Renal cortical epithelial cell (primary cell): ENCODE measurements around the gene PHLPP1. TPM values are rescaled to one million over a fixed set of nuclear protein-coding genes. Genes with fewer than 3 reads are reported as not detected.
"Not testable (repeated sequence)": the region's sequence is repeated elsewhere in the genome, so short reads cannot be mapped to it uniquely, and the experiment has no call there.

Experiments used
- DNase-seq: peaks from one replicate; pipeline ENCODE4 v3.0.0-alpha.2; 2011; ENCODE audit warnings: low read depth
- total RNA-seq: library from RNA; depleted of rRNA; stranded (reverse); fragments of >200 nt; gene quantifications from 2 replicates; pipeline ENCODE4 v1.2.3, GENCODE V29; 2014

PHLPP1 gene
- total RNA-seq, 1 donor from 2014 or later = 13.2 TPM

DNA sequence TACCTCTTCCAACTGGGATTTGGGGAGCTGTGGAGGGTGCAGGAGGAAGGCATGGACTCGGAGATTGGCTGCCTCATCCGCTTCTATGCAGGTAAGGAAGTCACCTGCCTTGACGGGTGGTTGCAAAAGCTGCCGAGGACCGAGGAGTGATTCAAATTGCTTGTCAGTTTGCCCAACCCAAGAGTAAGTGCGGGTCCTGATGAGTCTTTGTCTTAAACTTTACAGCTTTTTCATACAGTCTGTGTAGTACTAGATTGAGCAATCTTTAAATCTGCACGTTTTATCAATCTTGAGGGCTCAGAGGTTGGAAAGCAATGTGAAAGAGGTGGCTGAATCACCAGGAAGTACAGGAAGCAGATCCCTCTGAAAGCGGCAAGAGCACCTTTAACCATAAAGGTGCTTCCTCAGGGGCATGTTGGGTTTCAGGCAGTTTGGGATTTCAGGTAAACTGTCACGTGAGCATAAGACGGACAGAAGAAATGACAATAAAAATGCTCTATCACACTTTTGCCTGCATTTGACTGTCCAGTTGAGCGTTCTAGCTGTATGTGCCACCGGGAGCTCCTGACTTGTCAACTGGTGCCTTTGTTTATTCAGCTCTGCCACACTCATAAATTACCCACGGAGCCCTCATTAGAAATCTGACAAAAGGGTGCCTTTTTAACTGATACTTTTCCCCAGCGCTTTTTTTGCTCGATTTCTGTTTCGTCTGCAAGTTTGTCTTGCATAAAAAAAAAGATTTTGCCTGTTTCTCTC, 2.0 kb downstream of the PHLPP1 start:
- DNase-seq = peak; percentile 81

DNA sequence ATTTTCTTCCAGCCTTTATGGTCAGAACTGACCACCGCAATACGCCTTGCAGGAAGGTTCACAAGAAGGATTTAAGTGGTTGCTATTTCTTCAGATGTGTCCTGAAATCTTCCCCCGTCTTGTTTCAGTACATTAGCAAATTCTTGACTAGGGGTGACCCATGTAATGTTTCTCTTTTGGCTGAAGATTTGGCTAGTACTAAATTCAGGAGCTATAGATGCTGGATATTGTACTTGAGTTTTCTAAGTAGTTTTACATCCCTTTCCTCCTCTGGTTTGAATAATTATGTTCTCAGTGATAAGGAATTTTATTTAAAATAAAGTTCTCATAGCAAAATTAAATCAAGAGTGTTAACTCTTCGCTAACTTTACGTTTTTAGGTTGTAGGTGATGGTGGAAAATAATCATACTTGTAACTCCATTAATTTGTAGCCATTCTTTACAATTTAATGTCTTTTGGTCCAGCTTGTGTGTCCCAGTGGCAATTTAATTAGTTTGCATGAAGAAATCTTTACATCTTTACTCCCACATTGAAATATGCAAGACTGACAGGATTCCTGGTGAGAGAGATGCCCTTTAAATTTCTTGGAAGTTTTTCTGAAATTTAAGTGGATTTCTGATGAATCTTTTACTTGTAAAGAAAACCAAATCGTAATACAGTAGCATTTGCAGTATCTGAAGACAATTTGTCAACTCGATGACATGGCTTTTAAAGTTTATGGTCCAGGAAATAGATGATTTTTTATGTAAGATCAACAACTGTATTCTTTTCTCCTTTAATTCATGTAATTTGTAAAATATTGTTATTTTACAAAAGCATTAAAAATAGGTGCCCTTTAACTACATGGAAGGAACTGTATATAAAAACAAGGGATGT, 2.8 kb downstream of the PHLPP1 start:
- peak; percentile 16 for DNase-seq

DNA sequence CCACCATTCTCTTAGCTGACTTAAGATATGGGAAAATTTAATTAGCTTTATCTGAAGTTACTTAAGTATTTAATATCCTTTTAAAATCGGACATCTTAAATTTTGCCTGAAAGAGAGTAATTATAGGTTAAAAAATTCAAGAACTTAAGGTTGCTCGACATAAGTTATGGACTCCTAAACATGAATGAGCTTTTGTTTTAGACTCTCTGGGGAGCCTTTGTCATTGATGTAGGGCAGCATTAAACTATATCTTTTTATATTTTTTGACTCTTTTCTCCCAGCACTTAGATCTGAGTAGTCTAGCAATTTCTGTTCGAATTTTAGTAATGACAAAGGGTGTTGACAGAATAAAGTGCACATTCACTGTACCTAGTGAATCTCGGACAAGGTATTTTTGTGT, 4.7 kb downstream of the PHLPP1 start:
- DNase-seq = no peak

DNA sequence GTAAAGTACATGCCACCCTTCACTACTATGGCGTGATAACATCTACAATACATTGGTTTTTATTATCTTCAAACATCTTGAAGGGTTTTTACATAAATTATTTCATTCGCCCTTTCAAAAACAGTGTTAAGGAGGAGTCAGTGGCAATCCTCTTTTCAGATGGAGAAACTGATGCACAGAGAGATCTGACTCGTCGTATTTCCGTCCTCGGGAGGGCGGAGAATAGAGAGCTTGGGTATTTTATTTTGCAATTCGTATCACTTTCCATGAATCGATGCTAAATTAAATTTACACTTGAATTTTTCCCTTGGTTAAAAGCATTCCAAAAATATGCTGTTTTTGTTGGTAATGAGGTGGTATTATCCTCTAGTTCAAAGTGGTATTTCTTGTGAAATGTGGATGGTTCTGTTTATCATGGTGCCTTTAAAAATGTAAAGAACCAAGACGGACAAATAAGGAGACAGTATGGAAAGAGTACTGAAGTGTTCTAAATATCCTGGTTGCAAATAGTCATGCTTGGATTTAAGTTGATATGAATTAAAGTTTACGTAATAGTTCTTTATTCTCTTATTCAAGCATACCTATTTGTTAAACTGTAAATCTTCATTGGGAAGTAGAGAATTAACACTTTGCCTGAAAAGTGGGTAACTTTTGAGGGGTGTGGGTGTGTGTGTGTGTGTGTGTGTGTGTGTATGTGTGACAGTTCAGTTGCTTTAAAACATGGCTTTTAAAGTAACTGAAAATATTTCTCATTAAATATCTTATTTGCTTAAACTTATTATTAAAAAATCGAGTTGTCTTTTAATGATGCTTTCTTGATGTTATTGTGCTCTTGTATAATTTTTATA, 5.6 kb downstream of the PHLPP1 start:
- no peak for DNase-seq

DNA sequence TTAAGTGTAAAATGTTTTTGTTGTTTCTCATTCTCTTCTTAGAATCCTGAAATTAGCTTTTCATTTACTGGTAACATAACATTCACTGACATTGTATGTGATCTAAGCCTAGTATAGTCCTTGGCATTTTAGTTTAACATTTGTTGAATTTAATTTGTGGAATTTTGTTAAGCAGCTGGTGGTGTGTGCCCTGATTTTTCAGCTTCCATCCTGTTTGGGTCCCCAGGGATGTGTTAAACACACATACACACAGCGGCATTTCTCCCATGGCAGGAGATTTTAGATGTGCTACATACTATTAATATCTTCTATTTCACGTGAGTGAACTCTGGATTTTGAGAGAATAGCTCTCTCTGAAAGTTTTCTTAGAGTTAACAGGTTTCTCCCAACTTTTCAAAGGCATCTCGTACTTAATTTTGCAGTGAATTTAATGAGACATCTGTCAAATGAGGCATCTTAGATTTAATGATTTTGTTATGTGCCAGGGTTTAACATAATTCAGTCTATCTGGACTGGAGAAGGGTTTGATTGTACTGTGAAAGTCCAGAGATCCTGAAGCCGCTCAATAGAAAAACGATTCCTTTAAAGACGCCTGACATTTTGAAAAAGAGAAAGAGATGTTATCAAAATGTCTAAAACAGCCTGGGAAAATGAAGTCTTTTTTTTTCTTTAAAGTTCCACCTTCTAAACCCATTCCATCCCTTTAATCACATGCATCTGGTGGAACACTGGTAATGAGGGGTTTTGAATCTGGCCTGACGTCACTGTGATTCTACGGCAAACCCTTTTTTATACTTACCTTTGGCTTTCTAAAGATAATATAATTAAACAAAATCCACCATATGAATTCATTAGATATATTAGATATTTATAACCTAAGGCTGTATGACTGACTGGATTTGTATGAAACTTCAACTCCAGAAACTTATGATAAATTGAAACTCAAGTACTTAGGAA, 6.8 kb downstream of the PHLPP1 start:
- no peak for DNase-seq

DNA sequence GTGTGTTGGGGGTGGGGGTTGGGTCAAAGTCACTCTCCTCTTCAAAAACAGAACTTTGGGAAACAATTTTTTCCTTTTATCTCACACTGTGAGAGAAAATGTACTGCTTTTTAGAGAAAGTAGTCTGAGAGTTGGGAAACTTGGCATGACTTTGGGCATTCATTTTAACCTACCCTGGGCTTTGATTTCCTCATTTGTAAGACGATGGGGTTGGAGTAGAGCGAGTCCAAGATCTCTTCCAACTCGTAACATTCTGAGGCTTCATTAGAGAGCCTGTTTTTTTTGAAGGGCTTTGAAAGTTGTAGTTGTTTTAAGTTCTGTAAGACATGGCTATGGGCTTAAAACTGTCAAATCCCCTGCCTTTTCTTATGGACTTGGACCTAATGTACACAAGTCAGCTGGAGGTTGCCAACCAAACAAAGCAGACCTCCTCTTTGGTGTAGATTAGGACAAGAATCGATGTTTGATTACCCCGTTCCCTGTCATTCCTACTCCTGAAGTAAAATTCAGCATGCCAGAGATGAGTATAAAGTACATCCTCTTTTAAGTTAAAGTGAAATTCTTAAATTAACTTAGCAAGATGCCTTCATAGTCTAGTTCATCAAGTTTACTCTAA, 8.4 kb downstream of the PHLPP1 start:
- no peak for DNase-seq

DNA sequence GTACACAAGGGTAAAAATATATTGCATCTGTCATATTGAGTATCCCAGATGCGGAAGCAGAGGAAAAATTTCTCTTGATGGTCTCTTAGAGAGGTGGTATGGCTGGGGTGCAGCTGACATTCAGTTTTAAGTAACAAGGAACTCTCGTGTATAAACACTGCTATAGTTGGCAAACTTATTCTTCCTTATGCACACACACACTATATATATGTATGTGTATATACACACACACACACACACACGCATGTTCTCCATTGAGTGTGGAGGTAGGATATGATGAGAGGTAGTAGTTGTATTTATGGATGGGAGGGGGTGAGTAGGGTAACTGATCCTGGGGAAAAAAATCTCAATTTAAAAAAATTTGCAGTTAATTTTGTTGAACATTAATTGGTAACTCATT, 10.6 kb downstream of the PHLPP1 start:
- DNase-seq = no peak

DNA sequence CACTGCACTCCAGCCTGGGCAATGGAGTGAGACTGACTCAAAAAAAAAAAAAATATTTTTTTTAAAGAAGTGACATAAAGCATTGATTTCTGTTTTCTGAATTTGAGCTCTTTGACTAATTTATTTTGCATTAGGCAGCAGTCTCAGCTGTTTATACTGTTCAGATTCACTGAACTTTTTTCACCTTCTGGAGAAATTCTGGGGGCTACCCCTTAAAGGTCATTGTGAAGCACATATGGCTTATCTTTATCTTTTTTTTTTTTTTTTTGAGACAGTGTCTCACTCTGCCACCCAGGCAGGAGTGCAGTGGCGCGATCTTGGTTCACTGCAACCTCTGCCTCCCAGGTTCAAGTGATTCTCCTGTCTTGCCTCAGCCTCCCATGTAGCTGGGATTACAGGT, 12.9 kb downstream of the PHLPP1 start:
- no peak for DNase-seq

DNA sequence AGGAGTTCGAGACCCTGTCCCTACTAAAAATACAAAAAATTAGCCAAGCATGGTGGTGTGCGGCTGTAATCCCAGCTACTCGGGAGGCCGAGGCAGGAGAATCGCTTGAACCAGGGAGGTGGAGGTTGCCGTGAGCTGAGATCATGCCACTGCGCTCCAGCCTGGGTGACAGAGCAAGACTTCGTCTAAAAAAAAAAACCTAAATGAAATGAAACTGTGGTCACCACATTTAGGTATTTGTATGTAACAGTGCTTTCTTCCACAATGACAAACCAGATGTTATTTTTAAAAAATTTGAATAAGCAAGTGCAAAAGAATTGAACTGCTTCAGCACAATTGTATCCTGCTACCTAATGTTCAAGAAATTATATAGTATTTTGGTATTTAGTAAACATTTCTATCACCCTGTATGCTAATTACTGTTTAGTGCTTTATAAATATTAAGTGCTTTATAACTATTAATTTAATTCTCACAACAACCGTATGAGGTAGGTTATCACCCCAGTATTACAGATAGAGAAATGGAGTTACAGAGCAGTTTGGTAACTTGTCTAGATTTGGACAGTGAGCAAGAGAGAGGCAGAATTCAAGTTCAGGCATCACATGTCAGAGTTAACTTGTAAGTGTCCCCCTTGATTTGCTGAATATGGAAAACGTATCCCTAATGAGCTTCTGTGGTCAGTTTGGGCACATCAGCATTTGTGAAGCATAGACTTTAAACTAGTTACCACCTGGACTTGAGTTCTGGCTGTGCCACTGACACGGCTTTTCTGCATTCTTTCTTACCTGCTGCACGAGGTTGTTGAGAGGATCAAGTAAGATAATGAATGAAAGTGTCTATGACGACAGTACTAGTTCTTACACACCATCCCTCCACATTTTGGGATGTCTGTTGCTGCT, 14.4 kb downstream of the PHLPP1 start:
- no peak for DNase-seq

DNA sequence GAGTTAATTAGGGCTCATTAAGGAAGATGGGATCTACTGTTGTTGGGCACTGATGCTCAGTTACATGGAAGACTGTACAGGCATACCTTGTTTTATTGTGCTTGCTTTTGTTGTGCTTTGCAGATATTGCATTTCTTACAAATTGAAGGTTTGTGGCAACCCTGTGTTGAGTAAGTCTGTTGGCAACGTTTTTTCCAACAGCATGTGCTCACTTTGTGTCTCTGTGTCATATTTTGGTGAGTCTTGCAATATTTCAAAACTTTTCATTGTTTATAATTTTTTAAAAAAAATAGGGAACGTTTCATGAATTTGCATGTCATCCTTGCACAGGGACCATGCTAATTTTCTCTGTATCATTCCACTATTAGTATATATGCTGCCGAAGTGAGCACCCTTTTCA, 15.6 kb downstream of the PHLPP1 start:
- DNase-seq = no peak

DNA sequence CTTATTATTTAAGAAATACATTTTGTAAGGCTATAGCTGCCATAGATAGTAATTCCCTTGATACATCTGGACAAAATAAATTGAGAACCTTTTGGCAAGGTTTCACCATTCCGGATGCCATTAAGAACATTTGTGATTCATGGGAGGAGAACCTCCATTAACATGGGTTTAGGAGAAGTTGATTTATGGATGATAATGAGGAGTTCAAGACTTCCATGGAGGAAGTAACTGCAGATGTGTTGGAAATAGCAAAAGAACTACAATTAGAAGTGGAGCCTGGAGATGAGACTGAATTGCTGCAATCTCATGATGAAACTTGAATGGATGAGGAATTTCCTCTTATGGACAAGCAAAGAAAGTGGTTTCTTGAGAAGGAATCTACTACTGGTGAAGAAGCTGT, 17.3 kb downstream of the PHLPP1 start:
- no peak for DNase-seq

DNA sequence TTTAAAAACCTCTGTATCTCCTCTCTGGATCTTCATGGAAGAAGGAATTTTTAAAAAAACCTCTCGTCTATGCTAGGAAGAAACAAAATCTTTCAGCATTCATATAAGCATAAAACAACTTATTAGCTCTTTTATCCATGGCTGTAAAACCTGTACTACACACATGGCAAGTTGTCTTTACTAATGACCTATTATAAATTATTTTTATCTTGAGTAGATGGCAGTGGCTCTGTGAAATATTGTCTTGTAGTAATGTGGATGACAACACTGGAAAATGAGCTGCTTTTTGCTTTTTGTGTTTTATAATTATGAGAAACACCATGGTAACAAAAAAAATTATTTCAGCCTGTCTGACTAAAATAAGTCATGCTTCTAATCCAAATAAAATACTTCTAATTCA, 18.9 kb downstream of the PHLPP1 start:
- no peak for DNase-seq

DNA sequence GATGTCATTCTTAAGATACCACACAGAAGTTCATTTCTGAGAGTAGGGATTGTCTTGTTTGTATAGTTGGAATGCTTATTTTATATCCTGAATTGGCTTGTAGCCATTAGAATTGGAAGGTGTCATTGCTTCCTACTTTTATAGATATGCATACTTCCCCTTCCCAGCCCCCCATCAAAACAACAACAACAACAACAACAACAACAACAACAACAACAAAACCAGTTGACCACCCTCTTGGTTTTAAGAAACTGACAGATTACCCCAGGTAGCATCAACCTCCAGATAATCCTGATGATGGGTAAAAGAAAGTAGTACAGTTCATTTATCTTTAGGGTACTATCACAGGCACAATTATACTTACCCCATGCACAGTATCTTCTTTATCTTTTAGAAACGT, 20.0 kb downstream of the PHLPP1 start:
- no peak for DNase-seq

DNA sequence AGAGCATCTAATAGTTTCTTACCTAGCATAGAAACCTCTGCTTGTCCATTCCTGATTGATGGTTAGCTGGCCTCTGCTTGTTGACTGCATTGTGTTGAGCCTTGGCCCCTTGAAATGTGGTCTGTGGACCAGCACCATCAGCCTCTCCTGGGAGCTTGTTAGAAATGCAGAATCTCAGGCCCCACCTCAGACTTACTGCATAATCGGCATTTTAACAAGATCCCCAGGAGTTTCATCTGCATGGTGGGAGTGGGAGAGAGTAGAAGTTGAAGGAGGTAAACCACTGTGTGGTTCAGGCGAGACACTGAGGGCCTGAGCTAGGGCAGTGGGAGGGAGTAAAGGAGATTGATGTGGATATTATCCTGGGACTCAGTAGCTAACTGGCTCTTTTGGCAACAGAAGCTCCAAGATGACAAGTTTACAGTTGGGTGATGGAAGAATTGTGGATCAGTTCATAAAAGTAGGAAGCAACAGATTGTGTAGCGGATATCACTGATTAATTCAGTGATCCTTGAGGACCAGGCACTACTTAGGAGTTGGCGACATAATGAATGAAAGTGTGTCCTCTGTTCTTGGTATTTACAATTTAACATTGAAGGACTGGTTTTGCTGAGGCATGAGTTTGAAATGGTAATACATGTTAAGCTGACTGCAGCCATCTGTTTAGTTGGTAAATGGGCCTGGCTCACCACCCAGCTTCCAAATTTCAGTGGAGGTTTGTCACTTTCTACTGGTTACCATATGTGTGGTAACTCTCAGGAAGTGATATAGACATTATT, 20.9 kb downstream of the PHLPP1 start:
- DNase-seq = no peak

DNA sequence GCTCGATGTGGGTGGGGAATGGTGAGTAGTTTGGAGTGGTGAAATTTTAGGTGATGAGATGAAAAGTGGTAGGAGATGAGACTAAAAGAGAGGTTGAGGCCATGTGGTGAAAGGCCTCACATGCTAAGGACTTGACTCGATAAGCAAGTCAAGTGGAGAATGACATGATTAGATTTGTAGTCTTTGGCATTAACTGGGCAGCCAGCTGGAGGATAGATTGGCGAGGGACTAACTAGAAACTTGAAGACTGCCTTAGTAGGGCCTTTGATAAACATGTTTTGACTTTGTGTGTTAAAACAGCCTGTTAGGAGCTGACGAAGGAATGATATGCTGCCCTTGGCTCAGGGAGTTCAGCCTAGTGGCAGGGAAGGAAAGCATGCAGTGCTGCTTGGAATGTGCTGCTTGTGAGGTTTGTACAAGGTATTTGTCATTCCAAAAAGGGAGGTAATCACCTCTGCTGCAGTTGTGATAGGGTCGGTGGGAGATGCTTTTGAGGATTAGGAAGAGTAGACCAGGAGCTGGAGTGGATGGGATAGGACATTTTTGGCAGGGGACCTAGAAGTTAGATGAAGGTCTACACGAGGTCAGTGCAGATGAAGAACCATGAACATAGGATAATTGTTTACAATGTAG, 22.0 kb downstream of the PHLPP1 start:
- no peak for DNase-seq

DNA sequence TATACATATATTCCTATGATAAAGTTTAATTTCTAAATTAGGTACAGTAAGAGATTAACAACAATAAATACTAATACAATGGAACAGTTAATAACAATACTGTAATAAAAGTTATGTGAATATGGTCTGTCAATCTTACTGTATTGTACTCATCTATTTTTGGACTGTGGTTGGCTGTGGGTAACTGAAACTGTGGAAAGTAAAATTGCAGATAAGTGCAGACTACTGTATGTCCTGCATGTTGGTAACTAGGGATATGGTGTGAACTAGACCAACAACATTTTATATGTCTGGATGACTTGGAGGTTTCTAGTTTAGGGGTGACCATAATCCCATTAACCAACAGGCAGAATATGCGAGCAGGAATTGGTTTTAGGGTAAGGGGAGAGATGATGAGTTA, 23.3 kb downstream of the PHLPP1 start:
- DNase-seq = no peak

DNA sequence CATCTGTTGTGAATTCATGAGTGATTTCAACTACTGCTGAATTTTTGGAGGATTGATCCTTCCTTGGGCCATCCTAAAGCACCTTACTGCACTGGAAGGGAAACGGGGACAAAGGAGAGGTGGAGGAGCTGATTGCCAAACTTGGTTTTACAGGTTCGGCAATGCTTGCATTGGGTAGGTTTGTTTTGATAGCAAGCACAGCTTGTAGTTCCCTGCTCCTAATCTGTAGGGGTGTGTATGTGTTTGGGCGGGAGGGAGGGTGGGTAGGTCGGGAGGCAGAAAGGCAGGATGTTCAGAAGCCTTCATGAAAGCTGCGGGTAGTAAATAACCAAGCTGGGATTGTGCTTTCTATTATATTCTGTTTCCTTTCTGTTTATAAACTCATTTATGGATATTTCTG, 24.6 kb downstream of the PHLPP1 start:
- DNase-seq = no peak

DNA sequence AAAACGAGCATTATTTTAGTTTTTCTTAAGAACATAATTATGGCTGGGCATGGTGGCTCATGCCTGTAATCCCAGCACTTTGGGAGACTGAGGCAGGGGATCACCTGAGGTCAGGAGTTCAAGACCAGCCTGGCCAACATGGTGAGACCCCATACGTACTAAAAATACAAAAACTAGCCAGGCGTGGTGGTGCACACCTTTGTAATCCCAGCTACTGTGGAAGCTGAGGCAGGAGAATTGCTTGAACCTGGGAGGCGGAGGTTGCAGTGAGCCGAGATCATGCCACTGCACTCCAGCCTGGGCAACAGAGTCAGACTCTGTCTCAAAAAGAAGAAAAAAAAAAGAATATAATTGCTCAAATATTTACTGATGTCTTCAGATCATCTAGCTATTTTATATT, 25.3 kb downstream of the PHLPP1 start:
- DNase-seq = not testable (repeated sequence)
